HG03469 (cell line): ENCODE results near the gene MTIF2.
A peak's percentile ranks its signal among the peaks of the same experiment; 100 is the strongest.
"Not testable (repeated sequence)": the region's sequence is repeated elsewhere in the genome, so short reads cannot be mapped to it uniquely, and the experiment has no call there.

Experiments used
- ATAC-seq: cut with Tn5 transposase; IDR thresholded peaks from one replicate; pipeline ENCODE4 v1.9.1; 2021; ENCODE audit warnings: mild to moderate bottlenecking, moderate library complexity, moderate number of reproducible peaks; ENCODE audit not compliant: unreplicated experiment

MTIF2 gene

DNA sequence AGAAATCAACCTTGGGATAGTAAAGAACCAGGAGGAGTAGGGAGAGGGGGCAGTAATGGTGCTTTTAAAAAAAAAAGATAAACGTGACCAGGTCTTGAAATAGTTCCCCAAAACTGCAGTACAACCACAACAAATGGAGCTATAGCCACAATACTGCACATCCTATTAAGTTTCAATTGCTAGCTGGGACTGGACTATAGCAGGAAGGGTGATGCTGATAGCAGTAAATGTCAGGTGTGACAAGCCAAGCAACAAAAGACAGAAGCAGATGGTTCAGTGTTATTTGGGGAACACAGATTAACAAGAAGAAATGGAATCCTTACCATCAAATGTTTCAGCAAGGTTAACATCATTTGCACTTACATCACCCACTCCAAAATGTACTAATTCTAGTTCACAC is 26.4 kb downstream of the MTIF2 start:
- no peak for ATAC-seq

DNA sequence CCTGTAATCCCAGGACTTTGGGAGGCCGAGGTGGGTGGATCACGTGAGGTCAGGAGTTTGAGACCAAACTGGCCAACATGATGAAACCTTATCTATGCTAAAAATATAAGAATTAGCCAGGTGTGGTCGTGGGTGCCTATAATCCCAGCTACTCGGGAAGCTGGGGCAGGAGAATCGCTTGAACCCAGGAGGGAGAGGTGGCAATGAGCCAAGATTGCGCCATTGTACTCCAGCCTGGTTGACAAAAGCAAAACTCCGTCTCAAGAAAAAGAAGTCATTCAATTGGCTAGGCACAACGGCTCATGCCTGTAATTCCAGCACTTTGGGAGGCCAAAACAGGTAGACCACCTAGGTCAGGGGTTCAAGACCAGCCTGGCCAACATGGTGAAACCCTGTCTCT is 27.4 kb downstream of the MTIF2 start:
- not testable (repeated sequence) for ATAC-seq

DNA sequence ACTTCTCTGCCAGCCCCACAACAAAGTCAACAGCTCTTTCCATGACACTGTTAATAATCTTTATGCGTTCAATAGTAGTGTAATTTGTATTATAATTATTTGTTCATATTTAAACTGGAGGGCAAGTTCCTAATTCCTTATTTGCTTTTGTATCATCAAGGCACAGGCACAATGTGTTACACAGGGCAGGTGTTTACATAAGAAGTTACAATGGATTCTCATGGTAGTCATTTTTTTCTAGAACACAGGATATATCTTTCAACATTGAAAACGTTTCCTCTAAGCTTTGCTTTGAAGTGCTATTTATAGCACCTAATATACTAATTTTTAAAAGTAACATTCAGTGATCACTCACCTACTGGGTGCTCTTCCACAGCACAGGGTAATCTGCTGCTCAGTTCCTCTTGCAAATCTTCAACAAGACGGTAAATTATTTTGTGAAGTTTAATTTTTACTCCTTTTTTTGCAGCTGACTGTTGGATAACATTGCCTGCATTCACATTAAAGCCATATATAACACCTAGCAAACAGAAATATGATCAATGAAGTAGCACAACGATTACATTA is 29.3 kb downstream of the MTIF2 start:
- no peak for ATAC-seq

DNA sequence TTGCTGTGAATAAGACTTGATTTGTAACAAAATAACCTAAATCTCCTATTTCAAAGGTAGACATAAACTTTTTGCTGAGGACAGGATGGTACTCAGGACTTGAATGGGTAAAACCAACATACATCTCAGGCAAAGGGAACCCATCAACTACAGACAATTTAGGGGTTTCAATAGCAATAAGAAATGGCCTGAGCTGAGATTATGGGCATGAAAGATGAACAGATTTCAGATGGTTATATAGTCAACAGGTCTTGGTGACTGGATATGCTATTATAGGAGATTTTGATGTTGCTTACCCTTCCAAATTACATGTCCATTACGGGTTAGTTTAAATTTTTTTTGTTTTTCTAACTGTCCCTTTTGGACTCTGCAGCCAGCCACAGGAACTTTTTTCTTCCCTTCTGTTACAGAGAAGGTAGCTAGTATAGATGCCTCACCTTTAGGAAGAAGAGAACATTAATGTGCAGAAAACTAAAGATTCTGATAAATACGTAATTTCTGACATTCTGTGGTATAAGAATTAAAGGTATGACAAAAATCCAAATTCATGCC is 32.0 kb downstream of the MTIF2 start:
- no peak for ATAC-seq

DNA sequence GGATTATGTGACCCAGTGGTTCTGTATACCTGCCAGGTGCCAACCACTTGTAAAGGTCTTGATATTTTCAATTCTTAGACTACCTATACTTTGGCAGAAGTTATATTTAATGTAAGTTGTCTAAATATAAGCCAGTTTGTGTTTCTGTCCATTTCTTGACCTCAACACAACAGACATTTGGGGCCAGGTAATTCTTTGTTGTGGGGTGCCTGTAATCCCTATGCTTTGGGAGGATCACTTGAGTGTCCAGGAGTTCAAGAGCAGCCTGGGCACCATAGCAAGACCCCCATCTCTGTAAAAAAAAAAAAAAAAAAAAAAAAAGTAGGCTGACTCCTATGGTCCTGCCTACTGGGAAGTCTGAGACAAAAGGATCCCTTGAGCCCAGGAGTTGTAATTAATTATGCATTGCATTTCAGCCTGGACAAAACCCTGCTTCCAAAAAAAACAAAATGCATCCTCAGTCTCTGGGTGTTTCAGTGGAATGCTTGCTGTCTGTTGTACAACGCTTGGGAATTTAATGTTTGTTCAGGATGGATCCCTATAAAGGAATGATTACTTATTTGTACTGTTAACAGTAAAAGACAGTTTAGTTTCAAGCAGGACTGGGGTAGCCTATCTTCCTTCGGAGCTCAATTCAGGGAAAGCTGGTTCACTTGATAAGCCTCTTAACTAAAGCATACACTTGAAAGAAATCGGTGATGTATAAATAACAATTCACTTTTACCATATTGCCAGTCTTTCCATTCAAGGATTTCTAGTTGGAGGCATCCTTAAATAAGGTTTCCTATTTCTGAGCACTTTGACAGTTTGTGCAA is 33.1 kb downstream of the MTIF2 start:
- no peak for ATAC-seq

DNA sequence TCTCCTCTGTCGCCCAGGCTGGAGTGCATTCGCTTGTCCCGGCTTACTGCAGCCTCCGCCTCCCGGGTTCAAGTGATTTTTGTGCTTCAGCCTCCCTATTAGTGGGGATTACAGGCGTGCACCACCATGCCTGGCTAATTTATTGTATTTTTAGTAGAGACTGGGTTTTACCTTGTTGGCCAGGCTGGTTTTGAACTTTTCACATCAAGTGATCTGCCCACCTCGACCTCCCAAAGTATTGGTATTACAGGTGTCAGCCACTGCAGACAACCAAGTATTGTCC is 35.4 kb downstream of the MTIF2 start:
- ATAC-seq = no peak

DNA sequence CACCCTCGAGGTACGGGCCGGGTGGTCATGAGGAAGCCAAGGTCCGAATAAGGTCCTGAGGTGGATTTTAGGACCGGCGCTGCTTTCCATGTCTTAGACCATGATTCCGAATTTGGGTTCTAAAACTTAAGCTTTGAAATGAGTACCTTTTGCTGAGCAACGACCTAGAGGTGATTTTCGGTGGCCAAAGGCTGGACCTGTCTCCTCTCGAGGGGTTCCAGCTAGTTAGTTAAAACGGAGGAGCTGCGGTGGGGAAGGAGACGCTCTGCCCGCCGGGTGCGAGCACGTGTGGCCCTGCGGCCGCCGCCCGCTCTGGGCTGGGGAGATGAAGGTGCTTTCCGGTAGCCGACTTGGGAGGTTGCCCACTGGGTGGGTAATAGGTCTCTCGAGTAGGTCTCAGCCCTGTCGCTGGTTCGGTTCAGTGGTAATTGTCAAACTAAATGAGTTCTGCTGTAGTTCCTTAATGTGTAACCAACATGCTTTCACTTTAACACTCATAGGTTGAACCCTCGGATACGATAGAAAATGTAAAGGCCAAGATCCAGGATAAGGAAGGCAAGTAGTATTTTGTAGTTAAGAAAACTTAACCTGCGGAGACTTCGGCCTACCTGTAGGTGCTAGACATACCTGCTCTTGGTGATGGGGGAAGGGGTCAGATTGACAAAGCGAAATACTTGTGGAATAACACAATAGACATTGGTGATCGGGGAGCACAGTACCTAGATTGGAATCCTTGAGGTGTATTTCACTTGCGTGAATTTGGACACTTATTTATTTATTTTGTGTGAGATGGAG is 36.0 kb downstream of the MTIF2 start:
- ATAC-seq = no peak

DNA sequence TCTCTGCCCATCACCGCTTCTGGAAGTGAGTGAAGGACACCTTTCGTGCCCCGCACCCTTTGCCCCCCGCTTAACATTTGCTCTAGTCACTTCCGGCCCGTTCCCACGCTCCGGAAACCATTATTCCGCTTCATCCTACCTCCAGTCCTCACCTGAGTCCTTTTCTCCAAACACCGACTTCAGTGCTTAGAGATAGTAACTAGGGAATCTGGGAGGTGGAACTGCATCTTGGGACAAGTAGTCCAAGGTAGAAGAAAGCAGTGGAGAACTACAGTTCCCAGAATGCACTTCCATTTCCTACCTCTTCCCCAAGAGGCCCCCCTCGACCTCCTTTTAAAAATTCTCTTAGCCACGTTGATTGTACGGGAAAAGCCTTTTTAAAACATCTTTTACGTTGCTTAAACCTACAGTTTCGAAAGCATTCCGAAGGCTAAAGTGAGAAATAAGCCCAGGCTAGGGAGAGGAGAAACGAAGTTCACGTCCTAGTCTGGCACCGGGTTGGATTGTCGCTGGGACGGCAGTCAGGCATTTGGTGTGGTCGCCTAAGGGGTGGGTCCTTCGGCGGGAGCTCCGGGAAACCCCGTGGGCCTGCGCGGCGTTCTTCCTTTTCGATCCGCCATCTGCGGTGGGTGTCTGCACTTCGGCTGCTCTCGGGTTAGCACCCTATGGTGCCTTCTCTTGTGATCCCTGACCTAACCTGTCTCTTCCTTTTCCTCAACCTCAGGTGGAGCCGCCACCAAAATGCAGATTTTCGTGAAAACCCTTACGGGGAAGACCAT is 36.8 kb downstream of the MTIF2 start, which contains the start of the genes CLHC1 and RPS27A:
CLHC1 (minus strand) TSS at position 210 of the 779 bp plus-strand sequence. CDS start 9,882 bp downstream, outside the sequence.
RPS27A (plus strand) TSS at position 605 of the 779 bp plus-strand sequence; CDS start at position 742, 137 bp downstream.
- ATAC-seq = peak; percentile 87

DNA sequence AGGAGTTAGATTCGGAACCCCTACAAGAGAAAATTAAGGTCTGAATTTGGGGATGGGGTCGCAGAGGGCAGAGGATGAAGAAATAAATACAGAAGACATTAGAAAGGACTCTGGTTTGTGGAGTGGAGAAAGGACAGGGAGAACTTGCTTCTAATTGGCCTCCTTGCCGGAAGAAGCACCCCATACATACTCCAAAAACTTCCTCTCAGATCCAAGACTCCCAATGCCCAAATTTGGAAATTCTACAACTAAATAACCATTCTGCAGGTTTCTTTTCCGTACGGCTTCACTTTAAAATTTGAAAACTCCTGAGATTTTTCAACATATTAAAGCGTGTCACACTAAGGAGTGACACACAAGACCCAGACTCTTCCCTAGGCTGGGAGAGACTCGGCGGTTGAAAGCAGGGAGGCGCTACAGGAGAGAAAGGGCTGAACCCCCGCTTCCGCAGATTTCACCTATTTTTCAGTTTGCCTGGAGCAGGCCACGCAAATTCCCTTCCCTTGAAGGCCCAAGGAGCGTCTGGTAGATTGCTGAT is 37.4 kb downstream of the MTIF2 start:
- ATAC-seq = no peak

DNA sequence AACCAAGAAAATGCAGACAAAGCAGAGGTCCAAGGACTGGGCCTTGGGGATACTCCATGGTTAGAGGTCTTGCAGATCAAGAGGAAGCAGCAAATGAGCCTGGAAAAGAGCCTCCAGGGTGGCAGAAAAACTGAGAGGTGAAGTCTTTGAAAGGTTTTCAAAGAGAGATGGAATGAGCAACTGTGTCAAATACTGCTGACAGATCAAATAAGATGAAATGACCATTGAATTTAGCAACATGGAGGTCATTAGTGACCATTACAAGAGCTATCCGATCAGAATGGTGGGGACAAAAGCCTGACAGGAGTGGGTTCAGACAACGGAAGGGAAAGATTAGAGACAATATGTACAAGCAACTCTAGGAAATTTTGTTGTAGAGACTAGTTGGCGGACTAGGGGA is 38.5 kb downstream of the MTIF2 start:
- ATAC-seq = no peak

DNA sequence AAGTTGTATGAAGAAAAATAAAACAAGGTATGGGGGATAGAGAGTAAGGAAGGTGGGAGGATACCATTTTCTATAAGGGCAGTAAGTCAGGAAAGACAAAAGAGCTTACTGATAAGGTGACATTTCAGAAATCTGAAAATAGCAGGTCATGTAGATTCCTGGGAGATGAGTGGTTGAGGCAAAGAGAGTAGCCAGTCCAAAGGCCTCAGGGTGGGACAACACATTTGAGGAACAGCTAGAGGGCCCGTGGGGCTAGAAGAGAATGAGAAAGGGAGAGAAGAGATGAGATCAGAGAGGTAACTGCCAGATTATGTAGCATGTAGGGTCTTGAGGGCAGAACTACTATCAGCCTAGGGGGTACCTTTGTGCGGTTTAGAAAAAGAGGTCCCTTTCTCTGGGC is 39.8 kb downstream of the MTIF2 start:
- no peak for ATAC-seq

DNA sequence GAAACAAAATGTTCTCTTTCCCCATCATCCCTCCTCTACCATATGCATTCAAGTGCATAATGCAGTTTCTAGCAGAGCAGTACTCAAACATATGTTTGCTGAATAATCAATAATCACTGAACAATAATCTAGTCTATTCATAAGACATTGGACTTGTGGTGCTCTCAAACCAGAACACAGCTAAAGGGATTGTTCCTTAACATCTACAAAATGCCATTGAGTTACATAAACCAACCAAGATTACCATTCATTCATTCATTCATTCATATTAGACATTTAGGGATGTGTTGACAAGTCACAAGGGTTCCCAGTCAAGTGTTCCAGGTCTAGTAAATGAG is 40.8 kb downstream of the MTIF2 start:
- no peak for ATAC-seq

DNA sequence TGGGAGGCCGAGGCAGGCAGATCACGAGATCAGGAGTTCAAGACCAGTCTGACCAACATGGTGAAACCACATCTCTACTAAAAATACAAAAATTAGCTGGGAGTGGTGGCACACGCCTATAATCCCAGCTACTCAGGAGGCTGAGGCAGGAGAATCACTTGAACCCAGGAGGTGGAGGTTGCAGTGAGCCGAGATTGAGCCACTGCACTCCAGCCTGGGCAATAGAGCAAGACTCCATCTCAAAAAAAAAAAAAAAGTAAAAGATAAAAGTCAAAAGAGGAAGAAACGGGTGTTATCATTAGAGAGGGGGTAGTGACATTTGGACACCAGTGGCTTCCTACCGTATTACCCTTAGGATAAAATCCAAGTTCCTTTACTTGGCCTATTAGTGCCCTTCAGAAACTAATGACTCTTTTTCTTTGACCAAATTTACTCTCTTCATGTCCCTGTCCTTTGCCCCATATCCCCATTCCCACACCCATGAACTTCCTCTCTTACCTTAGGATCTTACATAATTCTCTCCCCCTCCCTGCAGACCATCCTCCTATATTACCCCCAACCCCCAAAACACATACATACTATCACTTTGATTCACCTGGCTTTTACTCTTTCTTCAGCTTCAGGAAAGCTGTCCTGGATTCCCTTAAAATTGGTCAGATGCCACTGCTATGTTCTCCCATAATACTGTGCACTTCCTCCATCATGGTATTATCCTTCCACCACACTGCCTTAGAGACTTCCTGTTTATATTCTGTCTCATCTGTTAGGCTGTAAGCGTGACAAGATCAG is 41.4 kb downstream of the MTIF2 start:
- ATAC-seq = not testable (repeated sequence)

DNA sequence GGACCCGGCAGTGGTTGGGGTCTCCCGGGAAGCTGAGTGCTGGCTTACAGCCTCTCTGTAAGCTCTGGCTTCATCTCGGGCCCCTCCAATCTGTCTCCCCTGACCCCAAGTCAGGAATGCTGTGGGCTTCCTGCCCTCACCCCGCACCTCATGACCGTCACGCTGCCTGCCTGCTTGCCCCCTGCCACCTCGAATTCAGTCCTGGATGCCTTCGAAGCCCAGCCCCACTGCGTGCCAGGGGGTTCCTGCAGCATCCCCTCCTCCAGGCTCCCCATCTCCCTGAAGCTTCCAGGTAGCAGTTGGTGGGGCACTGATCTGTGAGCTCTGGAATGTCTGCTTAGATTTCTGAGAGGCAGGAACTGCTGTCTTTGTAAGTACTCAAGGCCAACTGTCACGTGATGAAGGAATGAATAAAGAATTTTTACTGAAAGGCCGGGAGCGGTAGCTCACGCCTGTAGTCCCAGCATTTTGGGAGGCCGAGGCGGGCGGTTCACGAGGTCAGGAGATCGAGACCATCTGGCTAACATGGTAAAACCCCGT is 43.5 kb downstream of the MTIF2 start:
- no peak for ATAC-seq

DNA sequence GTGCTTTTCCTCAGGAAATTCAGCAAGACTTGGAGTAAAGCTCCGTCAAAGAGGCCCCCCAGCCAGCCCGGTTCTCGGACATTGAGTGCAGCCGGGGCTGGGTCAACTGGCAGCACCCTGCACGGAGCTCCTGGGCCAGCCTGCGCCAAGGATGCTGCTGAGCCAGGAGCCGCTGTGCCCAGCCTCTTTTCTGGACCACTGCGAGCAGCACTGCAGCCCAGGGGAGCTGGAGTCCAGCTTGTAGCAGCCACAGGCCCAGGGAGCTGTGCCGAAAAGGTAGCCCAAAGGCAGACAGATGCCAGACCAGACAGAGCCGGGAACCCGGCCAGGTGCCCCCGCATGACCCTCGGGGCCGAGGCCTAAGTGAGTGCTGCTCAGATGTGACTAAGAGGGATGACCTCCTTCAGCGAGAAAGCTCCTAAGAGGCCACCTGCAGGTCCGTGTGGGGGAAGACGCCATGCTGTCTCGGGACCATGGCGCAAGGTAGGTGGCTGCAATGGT is 44.2 kb downstream of the MTIF2 start:
- no peak for ATAC-seq

DNA sequence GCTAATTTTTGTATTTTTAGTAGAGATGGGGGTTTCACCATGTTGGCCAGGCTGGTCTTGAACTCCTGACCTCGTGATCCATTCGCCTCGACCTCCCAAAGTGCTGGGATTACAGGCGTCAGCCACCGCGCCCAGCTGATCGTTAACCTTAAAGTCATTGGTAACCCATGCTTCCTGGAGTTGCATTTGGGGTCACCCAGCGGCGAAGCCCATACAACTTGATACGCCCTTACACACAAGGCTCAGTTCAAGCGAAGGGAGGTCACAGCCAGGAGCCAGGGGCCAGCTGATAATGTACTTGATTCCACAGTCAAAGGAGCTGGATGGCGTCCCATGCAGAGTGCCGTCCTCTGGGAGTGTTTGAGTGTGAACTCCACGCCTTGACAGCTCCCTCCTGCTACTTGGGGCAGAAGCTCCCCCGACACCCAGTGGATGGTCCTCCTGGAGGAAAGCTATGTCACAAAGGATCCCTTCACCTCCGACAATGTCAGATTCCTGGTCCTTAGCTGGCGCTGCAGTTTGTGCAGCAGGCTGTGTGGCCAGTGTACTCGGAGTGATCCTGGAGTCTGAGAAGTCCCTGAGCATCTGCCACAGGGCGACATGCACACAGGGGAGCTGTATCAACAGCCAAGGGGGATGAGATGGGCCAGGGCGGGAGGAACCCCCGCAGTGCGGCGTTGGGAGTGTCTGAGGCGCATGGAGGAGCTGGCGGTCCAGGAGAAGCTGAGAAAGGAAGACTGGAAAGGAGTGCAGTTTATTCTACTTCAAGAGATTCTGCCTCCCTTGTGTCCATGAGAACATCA is 44.9 kb downstream of the MTIF2 start:
- ATAC-seq = no peak

DNA sequence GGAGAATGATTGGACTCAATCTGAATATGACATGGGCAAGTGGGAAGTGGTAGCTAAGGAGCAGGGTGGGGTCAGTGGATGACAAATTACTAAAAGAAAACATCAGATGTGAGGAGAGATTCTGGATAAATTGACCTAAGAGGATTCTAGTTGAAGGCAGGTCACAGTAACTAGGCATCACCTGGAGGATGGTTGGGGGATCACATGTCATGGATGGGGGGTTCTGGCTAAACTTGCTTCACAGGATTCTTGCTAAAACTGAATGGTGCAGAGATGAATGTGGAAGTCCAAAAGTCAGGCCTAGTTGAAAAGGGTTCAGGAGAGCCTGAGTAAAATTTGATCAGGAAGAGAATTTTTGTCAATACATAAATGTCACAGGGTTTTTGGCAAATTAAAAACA is 55.2 kb downstream of the MTIF2 start:
- no peak for ATAC-seq

DNA sequence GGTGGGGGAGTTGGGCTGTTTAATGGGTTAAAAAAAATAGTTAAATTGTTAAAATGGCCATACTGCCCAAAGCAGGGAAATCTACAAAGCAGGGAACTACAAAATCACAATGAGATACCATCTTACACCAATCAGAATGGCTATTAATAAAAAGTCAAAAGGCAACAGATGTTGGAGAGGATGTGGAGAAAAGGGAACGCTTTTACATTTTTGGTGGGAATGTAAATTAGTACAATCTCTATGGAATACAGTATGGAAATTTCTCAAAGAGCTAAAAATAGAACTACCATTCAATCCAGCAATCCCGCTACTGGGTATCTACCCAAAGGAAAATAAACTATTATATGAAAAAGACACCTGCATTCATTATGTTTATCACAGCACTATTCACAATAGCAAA is 64.1 kb downstream of the MTIF2 start:
- ATAC-seq = no peak

DNA sequence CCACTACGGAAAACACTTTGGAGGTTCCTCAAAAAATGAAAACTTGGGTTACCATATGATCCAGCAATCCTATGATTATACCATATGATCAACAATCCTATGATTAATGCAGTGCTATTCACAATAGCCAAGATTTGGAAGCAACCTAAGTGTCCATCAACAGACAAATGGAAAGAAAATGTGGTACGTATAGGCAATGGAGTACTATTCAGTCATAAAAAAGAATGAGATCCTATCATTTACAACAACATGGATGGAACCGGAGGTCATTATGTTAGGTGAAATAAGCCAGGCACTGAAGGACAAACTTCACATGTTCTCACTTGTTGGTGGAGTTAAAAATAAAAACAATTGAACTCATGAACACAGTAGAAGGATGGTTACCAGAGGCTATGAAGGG is 64.5 kb downstream of the MTIF2 start:
- no peak for ATAC-seq
